OCI-LY7 (cell line): ENCODE data around the gene SHLD1. TPM values are rescaled to one million over a fixed set of nuclear protein-coding genes. Genes with fewer than 3 reads are reported as not detected.

Source experiments
- BruUV-seq: library from RNA; stranded (reverse); fragments of 400-500 nt; replicated peaks from 2 replicates; lab custom pipeline; 2021; lab: Mats Ljungman, UMichigan
- CTCF ChIA-PET: fragments of 300-600 bp; sonication (Branson Sonifier 250); formaldehyde crosslinking; loops from one replicate; lab custom pipeline; 2022; ENCODE audit warnings: antibody characterized with exemption; ENCODE audit not compliant: unreplicated experiment; lab: Charles Lee
- POLR2A ChIA-PET: fragments of 300-600 bp; sonication (Branson Sonifier 250); formaldehyde crosslinking; loops from one replicate; lab custom pipeline; 2022; ENCODE audit warnings: antibody characterized with exemption; lab: Charles Lee
- DNase-seq: peaks from one replicate; pipeline ENCODE4 v3.0.0-alpha.2; 2015; ENCODE audit warnings: low spot score
- H2AFZ ChIP-seq: fragments of 200-600 bp; sonication (generic), shearing (Covaris generic); 2 replicates; pipeline ENCODE4 v1.6.1; 2014; ENCODE audit warnings: mild to moderate bottlenecking, antibody characterized with exemption, low read length, moderate library complexity
- H3K27ac ChIP-seq: fragments of 200-600 bp; sonication (generic); 2 replicates; pipeline ENCODE4 v1.5.1; 2014; ENCODE audit warnings: mixed run types, low read depth, mild to moderate bottlenecking, moderate library complexity, low read length, inconsistent platforms; ENCODE audit not compliant: poor library complexity, severe bottlenecking
- H3K36me3 ChIP-seq: fragments of 200-600 bp; sonication (generic); 2 replicates; pipeline ENCODE4 v1.6.1; 2014; ENCODE audit warnings: mild to moderate bottlenecking, antibody characterized with exemption, low read length, moderate library complexity, mixed read lengths; ENCODE audit not compliant: insufficient read depth
- H3K4me1 ChIP-seq: fragments of 200-600 bp; sonication (generic); 2 replicates; pipeline ENCODE4 v1.5.1; 2014; ENCODE audit warnings: mild to moderate bottlenecking, low read length; ENCODE audit not compliant: insufficient read depth, poor library complexity, severe bottlenecking
- H3K4me2 ChIP-seq: fragments of 200-600 bp; sonication (generic); 2 replicates; pipeline ENCODE4 v1.6.1; 2014; ENCODE audit warnings: mild to moderate bottlenecking, low read length
- H3K4me3 ChIP-seq: fragments of 200-600 bp; sonication (generic); 2 replicates; pipeline ENCODE4 v1.5.1; 2014; ENCODE audit warnings: mild to moderate bottlenecking, low read depth, low read length; ENCODE audit not compliant: poor library complexity, severe bottlenecking
- H3K79me2 ChIP-seq: fragments of 200-600 bp; sonication (generic); 2 replicates; pipeline ENCODE4 v1.6.1; 2016; ENCODE audit warnings: low read depth, mild to moderate bottlenecking, low read length, moderate library complexity, mixed read lengths; ENCODE audit not compliant: insufficient read depth
- H3K9me2 ChIP-seq: fragments of 200-600 bp; sonication (generic); 2 replicates; pipeline ENCODE4 v1.6.1; 2016; ENCODE audit warnings: mild to moderate bottlenecking, low read length, mixed read lengths; ENCODE audit not compliant: insufficient read depth
- H3K9me3 ChIP-seq: fragments of 200-600 bp; sonication (generic); 2 replicates; pipeline ENCODE4 v1.6.1; 2014; ENCODE audit warnings: mild to moderate bottlenecking, mixed run types, low read length, mixed read lengths
- H4K20me1 ChIP-seq: fragments of 200-600 bp; sonication (generic); 2 replicates; pipeline ENCODE4 v1.6.1; 2014; ENCODE audit warnings: mild to moderate bottlenecking, antibody characterized with exemption, low read length, moderate library complexity, mixed read lengths; ENCODE audit not compliant: insufficient read depth
- EZH2phosphoT487 ChIP-seq: fragments of 200-600 bp; sonication (generic); IDR thresholded peaks from 2 replicates; pipeline ENCODE4 v1.6.1; 2018; ENCODE audit warnings: low read depth, borderline replicate concordance, mild to moderate bottlenecking, mixed run types, antibody characterized with exemption, low read length, moderate library complexity, mixed read lengths
- intact Hi-C: fragments of 100-400 bp; cut with micrococcal nuclease; formaldehyde crosslinking; loops from one replicate; pipeline ENCODE4 v1.10.0; 2022; ENCODE audit not compliant: unreplicated experiment
- total RNA-seq, 2 experiments: library from RNA; depleted of rRNA in 1 of 2; stranded (reverse); fragments of >200 nt in 1 of 2; shearing (Covaris generic) in 1 of 2; gene quantifications; 2 replicates each; pipeline ENCODE4 v1.2.3, GENCODE V29; 2014 to 2022
- TF ChIP-seq, protein P1 (sequence below): fragments of 200-600 bp; sonication (generic); conservative IDR thresholded peaks from 2 replicates; pipeline ENCODE4 v1.5.1; 2014; ENCODE audit warnings: mild to moderate bottlenecking, antibody characterized with exemption, low read length, moderate library complexity, mixed read lengths

The SHLD1 gene
- total RNA-seq, 2 experiments from 2014 or later: 19.4 to 31.2 TPM

DNA sequence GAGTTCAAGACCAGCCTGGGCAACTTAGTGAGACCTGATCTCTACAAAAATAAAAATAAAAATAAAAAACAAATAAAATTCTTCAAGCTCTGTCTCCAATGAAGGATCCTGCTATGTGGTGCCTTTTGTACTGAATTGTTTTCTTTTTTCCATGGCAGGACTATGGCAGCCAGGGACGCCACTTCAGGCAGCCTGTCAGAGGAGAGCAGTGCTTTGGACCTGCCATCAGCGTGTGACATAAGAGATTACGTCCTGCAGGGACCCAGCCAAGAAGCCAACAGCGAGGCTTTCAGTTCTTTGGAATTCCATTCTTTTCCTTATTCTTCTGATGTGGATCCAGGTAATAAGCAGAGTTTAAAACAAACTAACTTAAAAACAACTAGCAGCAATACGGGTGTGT, 22.5 kb downstream of the SHLD1 start:
- Histone ChIP-seq H3K4me3 (no peak overlapping the region), H3K27ac (no peak overlapping the region), H3K79me2 (peaks cover 37% of the 10 kb centered on the region; the same call in 1 of the 2 replicates), H2AFZ (no peak overlapping the region), H3K9me3 (no peaks in the 10 kb centered on the region), H3K36me3 (peaks cover 73% of the 10 kb centered on the region), H3K9me2 (no peaks in the 10 kb centered on the region), H4K20me1 (no peaks in the 10 kb centered on the region), H3K4me1 (peaks cover 45% of the 10 kb centered on the region), H3K4me2 (no peak overlapping the region)
- TF ChIP-seq, protein P1, sequence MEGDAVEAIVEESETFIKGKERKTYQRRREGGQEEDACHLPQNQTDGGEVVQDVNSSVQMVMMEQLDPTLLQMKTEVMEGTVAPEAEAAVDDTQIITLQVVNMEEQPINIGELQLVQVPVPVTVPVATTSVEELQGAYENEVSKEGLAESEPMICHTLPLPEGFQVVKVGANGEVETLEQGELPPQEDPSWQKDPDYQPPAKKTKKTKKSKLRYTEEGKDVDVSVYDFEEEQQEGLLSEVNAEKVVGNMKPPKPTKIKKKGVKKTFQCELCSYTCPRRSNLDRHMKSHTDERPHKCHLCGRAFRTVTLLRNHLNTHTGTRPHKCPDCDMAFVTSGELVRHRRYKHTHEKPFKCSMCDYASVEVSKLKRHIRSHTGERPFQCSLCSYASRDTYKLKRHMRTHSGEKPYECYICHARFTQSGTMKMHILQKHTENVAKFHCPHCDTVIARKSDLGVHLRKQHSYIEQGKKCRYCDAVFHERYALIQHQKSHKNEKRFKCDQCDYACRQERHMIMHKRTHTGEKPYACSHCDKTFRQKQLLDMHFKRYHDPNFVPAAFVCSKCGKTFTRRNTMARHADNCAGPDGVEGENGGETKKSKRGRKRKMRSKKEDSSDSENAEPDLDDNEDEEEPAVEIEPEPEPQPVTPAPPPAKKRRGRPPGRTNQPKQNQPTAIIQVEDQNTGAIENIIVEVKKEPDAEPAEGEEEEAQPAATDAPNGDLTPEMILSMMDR: no peak
- TF ChIP-seq EZH2phosphoT487: no peak
- no TSS peak for BruUV-seq
- ChIA-PET CTCF (no interaction called here), POLR2A (interaction anchor here (0.5 to 1.4 kb wide), 3 partner anchors 58 to 200 kb away, joined by 3 to 4 read pairs (median 3); no protein-coding TSS in a partner anchor)
- DNase-seq: no peak
- intact Hi-C loops: loop anchor here (5.0 kb wide), 1 partner anchor 205 kb away; no protein-coding TSS in a partner anchor

DNA sequence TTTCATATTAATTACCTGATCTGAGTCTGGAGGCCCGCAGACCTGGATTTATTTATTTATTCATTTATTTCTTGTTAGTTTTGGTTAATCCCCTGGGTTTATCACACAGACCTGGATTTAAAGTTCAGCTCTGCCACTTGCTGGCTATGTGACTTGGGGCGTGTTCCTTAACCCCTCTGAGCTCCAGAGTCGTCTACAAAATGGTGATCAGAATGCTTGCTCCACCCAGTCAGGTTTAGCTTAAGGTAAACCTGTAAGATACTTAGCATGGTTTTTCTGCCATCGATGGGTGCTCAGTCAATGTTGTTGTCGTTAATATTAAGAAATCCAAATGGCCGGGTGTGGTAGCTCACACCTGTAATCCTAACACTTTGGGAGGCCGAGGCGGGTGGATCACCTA, 23.4 kb downstream of the SHLD1 start:
- no TSS peak for BruUV-seq
- ChIA-PET CTCF (interaction anchor here (0.6 kb wide), 1 partner anchor 171 kb away, joined by 3 read pairs; no protein-coding TSS in a partner anchor), POLR2A (interaction anchor here (0.6 to 1.4 kb wide), 6 partner anchors 15 to 236 kb away, joined by 3 read pairs; no protein-coding TSS in a partner anchor)
- Histone ChIP-seq H3K9me3 (no peaks in the 10 kb centered on the region), H3K9me2 (no peaks in the 10 kb centered on the region), H3K4me2 (no peak overlapping the region), H2AFZ (no peak overlapping the region), H3K36me3 (peaks cover 73% of the 10 kb centered on the region), H3K4me3 (no peak overlapping the region), H3K4me1 (peaks cover 36% of the 10 kb centered on the region), H3K27ac (no peak overlapping the region), H3K79me2 (peaks cover 29% of the 10 kb centered on the region; the same call in 1 of the 2 replicates), H4K20me1 (no peaks in the 10 kb centered on the region)
- DNase-seq: no peak
- no peak for TF ChIP-seq EZH2phosphoT487
- intact Hi-C loops: loop anchor here (5.0 kb wide), 1 partner anchor 206 kb away; no protein-coding TSS in a partner anchor

DNA sequence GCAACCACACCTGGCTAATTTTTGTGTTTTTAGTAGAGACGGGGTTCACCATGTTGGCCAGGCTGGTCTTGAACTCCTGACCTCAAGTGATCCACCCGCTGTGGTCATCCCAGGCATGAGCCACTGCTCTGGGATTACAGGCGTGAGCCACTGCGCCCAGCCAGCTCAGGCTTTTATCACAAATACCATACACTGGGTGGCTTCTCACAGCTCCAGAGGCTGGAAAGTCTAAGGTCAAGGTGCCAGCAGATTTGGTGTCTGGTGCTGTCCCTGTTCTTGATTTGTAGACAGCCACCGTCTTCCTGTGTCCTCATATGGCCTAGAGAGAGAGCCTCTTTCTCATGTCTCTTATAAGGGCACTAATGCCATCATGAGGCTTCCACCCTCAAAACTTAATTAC, 25.9 kb downstream of the SHLD1 start:
- no TSS peak for BruUV-seq
- H3K9me3 ChIP-seq: no peaks in the 10 kb centered on the region
- intact Hi-C loops: no loop called here
- peaks cover 11% of the 10 kb centered on the region for H3K4me1 ChIP-seq
- TF ChIP-seq EZH2phosphoT487: no peak
- TF ChIP-seq, protein P1: no peak
- ChIA-PET POLR2A (interaction anchor here (1.4 kb wide), 1 partner anchor 12 kb away, joined by 3 read pairs; no protein-coding TSS in a partner anchor), CTCF (no interaction called here)
- no peak overlapping the region for H3K27ac ChIP-seq
- no peaks in the 10 kb centered on the region for H4K20me1 ChIP-seq
- no peak overlapping the region for H3K4me3 ChIP-seq
- peaks cover 88% of the 10 kb centered on the region for H3K36me3 ChIP-seq
- H2AFZ ChIP-seq: no peak overlapping the region
- no peak overlapping the region for H3K4me2 ChIP-seq
- DNase-seq: no peak
- peaks cover 10% of the 10 kb centered on the region; the same call in 1 of the 2 replicates for H3K79me2 ChIP-seq
- H3K9me2 ChIP-seq: no peaks in the 10 kb centered on the region
